GM19025 (cell line): ENCODE data around the gene SLIT3.
"Not testable (repeated sequence)": the region's sequence is repeated elsewhere in the genome, so short reads cannot be mapped to it uniquely, and the experiment has no call there.

Experiments used
- ATAC-seq: cut with Tn5 transposase; IDR thresholded peaks from one replicate; pipeline ENCODE4 v1.9.1; 2021; ENCODE audit warnings: mild to moderate bottlenecking, low read depth, moderate library complexity; ENCODE audit not compliant: unreplicated experiment

Gene SLIT3

DNA sequence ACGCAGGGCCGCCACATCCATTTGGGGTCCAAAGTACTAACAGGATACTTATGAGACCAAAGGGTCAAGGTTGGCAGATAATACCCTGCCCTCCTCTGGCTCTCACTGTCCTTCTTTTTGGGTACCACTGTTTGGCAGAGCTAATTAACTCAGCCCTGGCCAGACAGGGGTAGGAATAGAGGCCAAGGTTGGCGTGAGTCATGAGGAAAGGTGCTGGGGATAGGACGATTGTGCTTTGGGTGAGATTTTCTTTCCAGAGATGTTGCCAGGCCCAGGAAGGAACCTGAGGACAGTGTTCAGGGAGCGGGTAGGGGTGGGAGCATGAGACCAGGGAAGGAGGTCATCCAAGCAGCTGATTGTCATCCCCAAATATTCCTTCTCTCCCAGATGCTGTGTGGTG lies 529.9 kb downstream of the SLIT3 start:
- no peak for ATAC-seq

DNA sequence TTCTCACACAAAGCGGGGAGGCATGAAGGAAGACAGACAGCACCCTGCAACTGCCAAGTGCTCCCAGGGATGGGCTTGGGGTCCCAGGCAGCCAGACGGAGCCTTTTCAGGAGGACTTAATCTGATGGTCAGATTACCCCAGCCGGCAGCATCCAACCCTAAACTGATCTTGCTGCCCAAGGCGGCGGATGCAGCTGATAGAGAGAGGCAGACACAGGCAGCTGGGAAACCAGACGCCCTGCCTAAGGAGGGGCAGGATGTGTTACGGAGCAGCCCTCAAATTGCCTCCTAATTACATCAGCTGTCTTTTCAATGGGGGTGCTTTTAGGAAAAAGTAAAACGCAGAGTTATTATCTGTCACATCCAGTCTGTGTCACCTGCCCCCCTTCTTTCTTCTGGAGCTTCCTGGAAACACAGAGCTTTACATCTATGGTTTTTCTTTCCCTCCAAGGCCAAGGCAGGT lies 530.9 kb downstream of the SLIT3 start:
- ATAC-seq = no peak

GRCh38 chr5:168768172-168768571 lies 532.8 kb downstream of the SLIT3 start:
- ATAC-seq = no peak

GRCh38 chr5:168766426-168766700 lies 534.6 kb downstream of the SLIT3 start:
- no peak for ATAC-seq

- no peak for ATAC-seq
Observed at GRCh38 chr5:168765551-168766425, 535.2 kb downstream of the SLIT3 start.

GRCh38 chr5:168765086-168765550 lies 535.8 kb downstream of the SLIT3 start:
- ATAC-seq = no peak

DNA sequence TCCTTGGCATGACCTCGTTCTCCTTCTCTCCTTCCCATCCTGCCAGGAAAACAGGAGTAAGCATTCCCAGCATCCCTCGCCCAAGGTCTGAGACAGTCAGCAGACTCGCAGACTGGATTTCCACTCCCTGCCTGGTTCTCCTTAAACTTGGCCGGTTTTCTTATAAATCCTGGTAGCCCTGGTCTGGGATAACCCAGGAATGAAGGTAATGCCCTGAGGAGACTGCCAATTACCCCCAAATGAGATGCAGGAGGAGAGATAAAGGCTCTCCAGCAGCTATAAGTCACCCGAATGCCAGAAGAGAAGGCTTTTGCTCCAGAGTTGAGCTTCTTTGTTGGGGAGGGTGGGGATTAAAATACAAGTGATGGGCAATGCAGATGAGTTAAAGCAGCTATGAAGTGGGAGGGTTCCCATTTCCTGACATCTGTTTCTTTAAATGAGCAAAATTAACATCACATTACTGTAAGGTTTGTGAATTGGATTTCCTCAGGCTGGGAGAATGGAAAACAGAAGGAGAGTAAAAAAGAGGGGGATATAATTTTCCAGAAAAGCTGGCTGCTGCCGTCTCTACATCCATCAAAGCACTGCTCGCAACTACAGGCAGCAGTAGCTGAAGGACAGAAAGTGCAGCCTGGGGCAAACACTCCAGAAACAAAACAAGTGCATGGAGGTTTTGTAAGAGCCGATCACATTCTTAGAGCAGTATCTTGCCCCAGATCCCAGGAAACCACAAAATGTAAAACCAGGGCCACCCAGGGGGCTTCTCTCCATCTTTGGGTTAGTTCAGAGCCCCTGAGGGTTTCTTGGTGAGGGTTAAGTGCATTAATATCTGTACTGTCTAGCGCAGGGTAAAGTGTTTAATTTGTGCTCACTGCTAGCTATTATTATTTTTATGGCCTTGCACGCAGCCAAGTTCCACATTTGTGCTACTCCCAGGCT lies 544.2 kb downstream of the SLIT3 start:
- no peak for ATAC-seq

DNA sequence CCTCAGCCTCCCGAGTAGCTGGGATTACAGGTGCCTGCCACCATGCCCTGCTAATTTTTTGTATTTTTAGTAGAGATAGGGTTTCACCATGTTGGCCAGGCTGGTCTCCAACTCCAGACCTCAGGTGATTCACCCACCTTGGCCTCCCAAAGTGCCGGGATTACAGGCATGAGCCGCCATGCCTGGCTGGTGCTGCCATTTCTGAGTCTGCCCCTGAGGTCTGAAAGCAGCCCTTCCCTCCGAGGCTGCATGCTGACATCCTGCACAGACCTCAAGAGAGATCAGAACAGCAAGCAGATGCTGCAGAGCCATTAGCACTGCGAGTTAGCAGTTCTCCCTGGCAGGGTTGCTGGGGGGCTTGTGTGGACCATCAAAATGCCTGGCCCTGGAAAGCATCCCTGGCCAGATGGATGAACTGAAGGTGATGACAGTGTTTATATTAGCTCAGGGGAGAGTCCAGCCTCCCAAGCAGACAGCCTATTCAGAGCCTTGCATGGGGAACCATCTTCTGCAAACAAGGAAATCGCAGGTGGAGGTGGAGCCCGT lies 545.3 kb downstream of the SLIT3 start:
- ATAC-seq = no peak

- ATAC-seq = no peak
Observed at GRCh38 chr5:168753691-168754254, 547.2 kb downstream of the SLIT3 start.

GRCh38 chr5:168752416-168753190 lies 548.3 kb downstream of the SLIT3 start:
- no peak for ATAC-seq

- ATAC-seq = no peak
Observed at GRCh38 chr5:168752012-168752411, 548.9 kb downstream of the SLIT3 start.

DNA sequence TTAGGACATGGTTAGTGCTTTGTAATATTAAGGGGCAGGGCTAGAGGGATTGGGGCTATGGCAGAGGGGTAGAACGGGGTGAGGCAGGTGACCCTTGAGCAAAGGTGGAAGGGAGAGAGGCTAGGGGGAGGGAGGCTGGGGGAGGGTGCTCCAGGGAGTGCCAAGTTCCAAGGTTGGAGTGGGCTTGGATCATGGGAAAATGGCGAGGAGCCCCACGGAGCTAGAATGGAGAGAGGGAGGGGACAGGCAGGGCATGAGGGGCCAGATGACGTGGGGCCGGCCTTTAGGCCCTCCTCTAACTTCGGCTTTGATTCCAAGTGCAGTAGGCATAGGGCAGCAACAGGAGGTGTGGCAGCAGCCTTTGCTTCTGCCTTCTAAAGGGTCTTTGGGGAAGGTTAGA lies 550.0 kb downstream of the SLIT3 start:
- ATAC-seq = no peak

DNA sequence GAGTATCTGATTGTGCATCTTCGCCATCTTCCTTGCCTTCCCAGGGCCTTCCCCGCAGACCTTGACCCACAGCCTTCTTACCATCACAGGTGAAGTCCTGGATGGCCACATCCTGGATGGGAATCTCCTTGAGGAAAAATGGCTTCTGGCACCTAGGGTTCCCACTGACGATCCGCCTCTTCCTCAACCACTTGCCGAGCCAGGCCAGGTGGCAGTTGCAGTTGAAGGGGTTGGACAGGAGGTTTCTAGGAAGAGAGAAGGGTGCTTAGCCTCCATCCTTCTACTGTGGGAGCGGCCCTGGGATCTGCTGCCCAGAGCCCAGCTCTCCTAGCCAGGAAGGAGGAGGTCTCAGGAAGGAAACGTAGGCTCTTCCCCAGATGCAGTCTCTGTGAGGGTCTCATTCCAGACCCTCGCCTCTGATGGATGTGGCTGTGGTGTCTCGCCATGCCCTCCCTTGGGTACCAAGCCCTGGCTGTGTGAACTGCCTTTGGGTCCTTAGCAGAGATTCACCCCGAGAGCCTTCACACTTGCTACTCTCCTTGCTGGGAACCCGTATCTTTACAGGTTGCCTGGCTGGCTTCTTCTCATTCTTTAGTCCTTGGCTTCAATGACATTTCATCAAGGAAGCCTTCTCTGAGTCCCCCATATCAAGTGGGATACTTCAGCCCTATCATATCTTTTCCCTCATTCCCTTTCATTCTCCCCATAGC lies 551.4 kb downstream of the SLIT3 start:
- ATAC-seq = no peak

GRCh38 chr5:168747987-168748777 lies 552.8 kb downstream of the SLIT3 start:
- no peak for ATAC-seq

DNA sequence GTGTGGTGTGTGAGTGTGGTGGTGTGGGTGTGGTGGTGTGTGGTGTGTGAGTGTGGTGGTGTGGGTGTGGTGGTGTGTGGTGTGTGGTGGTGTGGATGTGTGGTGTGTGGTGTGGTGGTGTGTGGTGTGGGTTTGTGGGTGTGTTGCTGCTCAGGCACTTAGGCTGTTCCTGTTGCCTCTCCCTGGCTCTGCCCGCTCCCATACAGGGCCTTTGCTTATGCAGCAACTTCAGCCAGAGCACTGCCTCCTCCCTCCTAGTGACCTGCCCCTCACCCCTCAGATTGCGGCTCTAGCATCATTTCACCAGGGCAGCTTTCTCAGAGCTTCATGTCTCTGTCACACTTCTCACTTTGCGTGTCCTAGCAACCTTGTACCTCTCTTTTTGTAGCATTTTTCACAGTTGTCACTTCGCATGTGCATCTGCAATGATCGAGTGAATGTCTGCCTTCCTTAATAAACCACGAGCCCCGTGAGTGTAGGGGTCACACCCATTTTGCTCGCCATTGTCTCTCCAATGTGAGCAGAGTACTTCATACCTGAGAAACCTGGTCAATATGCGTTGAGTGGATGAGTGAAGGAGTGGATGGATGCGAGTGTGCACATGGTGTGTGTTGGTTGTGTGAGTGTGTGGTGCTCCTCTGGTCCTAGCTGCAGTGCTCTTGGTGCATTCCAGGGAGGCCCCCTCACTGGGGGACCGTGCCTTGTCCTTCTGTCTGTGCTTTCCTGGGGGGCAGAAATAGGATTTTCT lies 553.9 kb downstream of the SLIT3 start:
- ATAC-seq = no peak

- not testable (repeated sequence) for ATAC-seq
Observed at GRCh38 chr5:168746126-168746892, 554.6 kb downstream of the SLIT3 start.

- ATAC-seq = no peak
Observed at GRCh38 chr5:168743617-168744016, 557.3 kb downstream of the SLIT3 start.
